Trophoblast cell (in vitro differentiated cells and primary cell): ENCODE results near the gene TOLLIP.
"Not testable (repeated sequence)": the region's sequence is repeated elsewhere in the genome, so short reads cannot be mapped to it uniquely, and the experiment has no call there.

Source experiments
- DNase-seq, 2 donors: peaks; one replicate each; pipeline ENCODE4 v3.0.0-alpha.2; 2016
- H2AFZ ChIP-seq: 2 replicates; pipeline ENCODE4 v1.6.1; 2013; ENCODE audit warnings: low read length, moderate library complexity, mild to moderate bottlenecking; ENCODE audit not compliant: insufficient read depth, poor library complexity
- H2AK5ac ChIP-seq: 2 replicates; pipeline ENCODE4 v1.6.1; 2013; ENCODE audit warnings: mild to moderate bottlenecking, low read length
- H2BK120ac ChIP-seq: 2 replicates; pipeline ENCODE4 v1.6.1; 2013; ENCODE audit warnings: low read length, mild to moderate bottlenecking, moderate library complexity; ENCODE audit not compliant: insufficient read depth, poor library complexity
- H2BK12ac ChIP-seq: 2 replicates; pipeline ENCODE4 v1.6.1; 2013; ENCODE audit warnings: mild to moderate bottlenecking, low read length, moderate library complexity
- H2BK5ac ChIP-seq: 2 replicates; pipeline ENCODE4 v1.6.1; 2013; ENCODE audit warnings: low read length, low read depth, moderate library complexity, mild to moderate bottlenecking; ENCODE audit not compliant: poor library complexity
- H3K14ac ChIP-seq: 2 replicates; pipeline ENCODE4 v1.6.1; 2013; ENCODE audit warnings: mild to moderate bottlenecking, low read length
- H3K18ac ChIP-seq: 2 replicates; pipeline ENCODE4 v1.6.1; 2013; ENCODE audit warnings: mild to moderate bottlenecking, low read length
- H3K23ac ChIP-seq: 2 replicates; pipeline ENCODE4 v1.6.1; 2013; ENCODE audit warnings: low read length
- H3K27ac ChIP-seq: 2 replicates; pipeline ENCODE4 v1.5.1; 2013; ENCODE audit warnings: low read depth, mild to moderate bottlenecking, inconsistent platforms, low read length, moderate library complexity
- H3K27me3 ChIP-seq: 2 replicates; pipeline ENCODE4 v1.6.1; 2013; ENCODE audit warnings: inconsistent platforms, mild to moderate bottlenecking, low read length, moderate library complexity; ENCODE audit not compliant: insufficient read depth
- H3K36me3 ChIP-seq, 2 experiments: 1 replicate in 1 of 2; 2 replicates in 1 of 2; pipeline ENCODE4 v1.6.1; 2013; ENCODE audit warnings: low read length in 2 of 2, mild to moderate bottlenecking in 2 of 2, moderate library complexity in 1 of 2; ENCODE audit not compliant: insufficient read depth in 2 of 2, control insufficient read depth in 1 of 2
- H3K4ac ChIP-seq: 2 replicates; pipeline ENCODE4 v1.6.1; 2013; ENCODE audit warnings: low read depth, mild to moderate bottlenecking, low read length, moderate library complexity
- H3K4me1 ChIP-seq, 2 experiments: 1 replicate in 1 of 2; 2 replicates in 1 of 2; pipeline ENCODE4 v1.6.1; 2013; ENCODE audit warnings: low read length in 2 of 2, mild to moderate bottlenecking in 2 of 2, moderate library complexity in 1 of 2; ENCODE audit not compliant: insufficient read depth in 2 of 2, control insufficient read depth in 1 of 2
- H3K4me2 ChIP-seq: 2 replicates; pipeline ENCODE4 v1.6.1; 2013; ENCODE audit warnings: inconsistent platforms, mild to moderate bottlenecking, low read length, moderate library complexity
- H3K4me3 ChIP-seq: 2 replicates; pipeline ENCODE4 v1.5.1; 2013; ENCODE audit warnings: mild to moderate bottlenecking, low read depth, low read length, inconsistent platforms
- H3K79me1 ChIP-seq: one replicate; pipeline ENCODE4 v1.6.1; 2013; ENCODE audit warnings: low read length
- H3K79me2 ChIP-seq: 2 replicates; pipeline ENCODE4 v1.6.1; 2013; ENCODE audit warnings: low read length, mild to moderate bottlenecking; ENCODE audit not compliant: control insufficient read depth, insufficient read depth, poor library complexity
- H3K9ac ChIP-seq: 2 replicates; pipeline ENCODE4 v1.6.1; 2013; ENCODE audit warnings: mild to moderate bottlenecking, low read length
- H3K9me3 ChIP-seq: 2 replicates; pipeline ENCODE4 v1.6.1; 2013; ENCODE audit warnings: low read depth, mild to moderate bottlenecking, control low read depth, inconsistent platforms, low read length; ENCODE audit not compliant: insufficient read depth
- H4K12ac ChIP-seq: 2 replicates; pipeline ENCODE4 v1.6.1; 2013; ENCODE audit warnings: low read depth, mild to moderate bottlenecking, low read length, moderate library complexity
- H4K8ac ChIP-seq: 2 replicates; pipeline ENCODE4 v1.6.1; 2013; ENCODE audit warnings: low read depth, mild to moderate bottlenecking, low read length, moderate library complexity
- H4K91ac ChIP-seq: one replicate; pipeline ENCODE4 v1.6.1; 2013; ENCODE audit warnings: low read depth, mild to moderate bottlenecking, low read length, moderate library complexity
- WGBS: extraction: QIAGEN DNeasy Blood & Tissue Kit; methylation state at CpG from one replicate; pipeline ENCODE4 v1.1.7; 2013; ENCODE audit warnings: missing lambda C conversion rate; ENCODE audit not compliant: insufficient read length, insufficient coverage; ENCODE audit errors: extremely low coverage; 5-methylcytosine and 5-hydroxymethylcytosine counted together

TOLLIP gene

DNA sequence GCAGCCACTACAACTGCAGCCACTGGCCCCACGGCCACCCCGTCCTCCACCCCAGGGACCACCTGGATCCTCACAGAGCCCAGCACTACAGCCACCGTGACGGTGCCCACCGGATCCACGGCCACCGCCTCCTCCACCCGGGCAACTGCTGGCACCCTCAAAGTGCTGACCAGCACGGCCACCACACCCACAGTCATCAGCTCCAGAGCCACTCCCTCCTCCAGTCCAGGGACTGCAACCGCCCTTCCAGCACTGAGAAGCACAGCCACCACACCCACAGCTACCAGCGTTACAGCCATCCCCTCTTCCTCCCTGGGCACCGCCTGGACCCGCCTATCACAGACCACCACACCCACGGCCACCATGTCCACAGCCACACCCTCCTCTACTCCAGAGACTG is 63.1 kb downstream of the TOLLIP start:
- H3K4me1 ChIP-seq, H4K91ac ChIP-seq, H2AFZ ChIP-seq, H2BK12ac ChIP-seq, H3K4ac ChIP-seq, H4K8ac ChIP-seq, H3K36me3 ChIP-seq, H2AK5ac ChIP-seq, H3K27me3 ChIP-seq, H3K4me2 ChIP-seq, H3K18ac ChIP-seq, H3K79me2 ChIP-seq, H3K9ac ChIP-seq, H3K79me1 ChIP-seq, H3K23ac ChIP-seq, H2BK120ac ChIP-seq, H2BK5ac ChIP-seq, H3K27ac ChIP-seq, H3K4me3 ChIP-seq, DNase-seq, H4K12ac ChIP-seq, H3K14ac ChIP-seq: not testable (repeated sequence)
- peaks cover 50% of the 10 kb centered on the region for H3K9me3 ChIP-seq
- WGBS, result no CpG with 5 or more reads among the region's 14 CpGs

DNA sequence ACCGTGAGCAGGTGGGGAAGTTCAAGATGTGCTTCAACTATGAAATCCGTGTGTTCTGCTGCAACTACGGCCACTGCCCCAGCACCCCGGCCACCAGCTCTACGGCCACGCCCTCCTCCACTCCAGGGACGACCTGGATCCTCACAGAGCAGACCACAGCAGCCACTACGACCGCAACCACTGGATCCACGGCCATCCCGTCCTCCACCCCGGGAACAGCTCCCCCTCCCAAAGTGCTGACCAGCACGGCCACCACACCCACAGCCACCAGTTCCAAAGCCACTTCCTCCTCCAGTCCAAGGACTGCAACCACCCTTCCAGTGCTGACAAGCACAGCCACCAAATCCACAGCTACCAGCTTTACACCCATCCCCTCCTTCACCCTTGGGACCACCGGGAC is 63.7 kb downstream of the TOLLIP start:
- not testable (repeated sequence) for H2BK120ac ChIP-seq, H4K8ac ChIP-seq, H4K12ac ChIP-seq, H3K4me3 ChIP-seq, DNase-seq, H3K14ac ChIP-seq, H3K23ac ChIP-seq, H3K18ac ChIP-seq, H3K9ac ChIP-seq, H2BK12ac ChIP-seq, H3K79me1 ChIP-seq, H3K79me2 ChIP-seq, H3K36me3 ChIP-seq, H3K4me1 ChIP-seq, H3K4me2 ChIP-seq, H3K27ac ChIP-seq, H4K91ac ChIP-seq, H3K4ac ChIP-seq, H2BK5ac ChIP-seq, H2AK5ac ChIP-seq, H3K27me3 ChIP-seq, H2AFZ ChIP-seq
- H3K9me3 ChIP-seq, result peaks cover 50% of the 10 kb centered on the region
- WGBS, result no CpG with 5 or more reads among the region's 14 CpGs

DNA sequence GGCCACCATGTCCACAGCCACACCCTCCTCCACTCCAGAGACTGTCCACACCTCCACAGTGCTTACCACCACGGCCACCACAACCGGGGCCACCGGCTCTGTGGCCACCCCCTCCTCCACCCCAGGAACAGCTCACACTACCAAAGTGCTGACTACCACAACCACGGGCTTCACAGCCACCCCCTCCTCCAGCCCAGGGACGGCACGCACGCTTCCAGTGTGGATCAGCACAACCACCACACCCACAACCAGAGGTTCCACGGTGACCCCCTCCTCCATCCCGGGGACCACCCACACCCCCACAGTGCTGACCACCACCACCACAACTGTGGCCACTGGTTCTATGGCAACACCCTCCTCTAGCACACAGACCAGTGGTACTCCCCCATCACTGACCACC is 64.9 kb downstream of the TOLLIP start:
- H3K4ac ChIP-seq, H2BK120ac ChIP-seq, H3K4me3 ChIP-seq, H3K4me1 ChIP-seq, H3K27ac ChIP-seq, H4K91ac ChIP-seq, H3K4me2 ChIP-seq, H2AK5ac ChIP-seq, H3K27me3 ChIP-seq, H3K14ac ChIP-seq, H3K18ac ChIP-seq, H2BK12ac ChIP-seq, H3K79me2 ChIP-seq, H2AFZ ChIP-seq, DNase-seq, H3K9ac ChIP-seq, H4K8ac ChIP-seq, H3K23ac ChIP-seq, H2BK5ac ChIP-seq, H3K79me1 ChIP-seq, H4K12ac ChIP-seq, H3K36me3 ChIP-seq: not testable (repeated sequence)
- H3K9me3 ChIP-seq, result peaks cover 58% of the 10 kb centered on the region
- no CpG with 5 or more reads among the region's 9 CpGs for WGBS

DNA sequence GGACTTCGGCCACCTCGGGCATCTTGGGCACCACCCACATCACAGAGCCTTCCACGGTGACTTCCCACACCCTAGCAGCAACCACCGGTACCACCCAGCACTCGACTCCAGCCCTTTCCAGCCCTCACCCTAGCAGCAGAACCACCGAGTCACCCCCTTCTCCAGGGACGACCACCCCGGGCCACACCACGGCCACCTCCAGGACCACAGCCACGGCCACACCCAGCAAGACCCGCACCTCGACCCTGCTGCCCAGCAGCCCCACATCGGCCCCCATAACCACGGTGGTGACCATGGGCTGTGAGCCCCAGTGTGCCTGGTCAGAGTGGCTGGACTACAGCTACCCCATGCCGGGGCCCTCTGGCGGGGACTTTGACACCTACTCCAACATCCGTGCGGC is 65.9 kb downstream of the TOLLIP start:
- H3K27ac ChIP-seq, H2BK12ac ChIP-seq, H4K12ac ChIP-seq, H3K4ac ChIP-seq, H3K18ac ChIP-seq, H3K4me2 ChIP-seq, H2AK5ac ChIP-seq, DNase-seq, H3K79me2 ChIP-seq, H3K79me1 ChIP-seq, H3K4me3 ChIP-seq, H4K91ac ChIP-seq, H4K8ac ChIP-seq, H3K4me1 ChIP-seq, H2AFZ ChIP-seq, H3K23ac ChIP-seq, H3K14ac ChIP-seq, H3K27me3 ChIP-seq, H3K9ac ChIP-seq, H3K36me3 ChIP-seq, H2BK5ac ChIP-seq, H2BK120ac ChIP-seq: not testable (repeated sequence)
- H3K9me3 ChIP-seq, result peaks cover 61% of the 10 kb centered on the region
- WGBS, result no CpG with 5 or more reads among the region's 18 CpGs
